Neutrophil (primary cell): ENCODE data around the gene KANSL1.

Experiments
- H3K27ac ChIP-seq: fragments of 200-600 bp; sonication (generic); 2 replicates; pipeline ENCODE4 v1.5.1; 2016; ENCODE audit warnings: mild to moderate bottlenecking, moderate library complexity
- H3K27me3 ChIP-seq: fragments of 200-600 bp; sonication (generic); 2 replicates; pipeline ENCODE4 v1.6.0; 2016; ENCODE audit warnings: mild to moderate bottlenecking
- H3K36me3 ChIP-seq: fragments of 200-600 bp; sonication (generic); 2 replicates; pipeline ENCODE4 v1.5.1; 2017
- H3K4me1 ChIP-seq, 2 experiments: fragments of 200-600 bp in 1 of 2; sonication (generic) in 1 of 2; 1 replicate in 1 of 2; 2 replicates in 1 of 2; pipeline versions ENCODE4 v1.5.1 to v1.6.1; 2013 to 2016; ENCODE audit warnings: low read depth in 1 of 2, low read length in 1 of 2, mild to moderate bottlenecking in 1 of 2, moderate library complexity in 1 of 2; ENCODE audit not compliant: control insufficient read depth in 1 of 2, insufficient read depth in 1 of 2
- H3K4me3 ChIP-seq, 2 experiments: fragments of 200-600 bp in 1 of 2; sonication (generic) in 1 of 2; 1 replicate in 1 of 2; 2 replicates in 1 of 2; pipeline ENCODE4 v1.5.1; 2013 to 2016; ENCODE audit warnings: low read depth in 1 of 2, low read length in 1 of 2, mild to moderate bottlenecking in 1 of 2, moderate library complexity in 1 of 2
- H3K9me3 ChIP-seq: fragments of 200-600 bp; sonication (generic); 2 replicates; pipeline ENCODE4 v1.5.1; 2016
- CTCF ChIP-seq: fragments of 200-600 bp; sonication (generic); IDR thresholded peaks from 2 replicates; pipeline ENCODE4 v1.5.1; 2016; ENCODE audit warnings: antibody characterized with exemption

The KANSL1 gene

GRCh38 chr17:45999900-46000290 lies 193.3 kb downstream of the KANSL1 start:
- Histone ChIP-seq H3K4me1 (no peaks in the 10 kb centered on the region), H3K36me3 (no peaks in the 10 kb centered on the region), H3K4me3 (no peak overlapping the region), H3K27me3 (no peaks in the 10 kb centered on the region), H3K27ac (no peak overlapping the region), H3K9me3 (no peaks in the 10 kb centered on the region)
- no peak for TF ChIP-seq CTCF

- Histone ChIP-seq H3K27me3 (no peaks in the 10 kb centered on the region), H3K4me1 (no peaks in the 10 kb centered on the region), H3K27ac (no peak within 1 kb of the TSS), H3K4me3 (no peak within 1 kb of the TSS), H3K9me3 (no peaks in the 10 kb centered on the region), H3K36me3 (no peaks in the 10 kb centered on the region)
- no peak for TF ChIP-seq CTCF
These were observed 194.0 kb downstream of the KANSL1 start, which contains the start of gene STH for GRCh38 chr17:45998987-45999899. TSS of gene STH (plus strand) at chr17:45999250. CDS start at chr17:45999280, 30 bp downstream.

GRCh38 chr17:45997624-45998023 lies 195.6 kb downstream of the KANSL1 start:
- Histone ChIP-seq H3K27me3 (no peaks in the 10 kb centered on the region), H3K27ac (no peak overlapping the region), H3K4me1 (no peaks in the 10 kb centered on the region), H3K9me3 (no peaks in the 10 kb centered on the region), H3K36me3 (no peaks in the 10 kb centered on the region), H3K4me3 (no peak overlapping the region)
- no peak for TF ChIP-seq CTCF

- Histone ChIP-seq H3K9me3 (no peaks in the 10 kb centered on the region), H3K4me1 (no peaks in the 10 kb centered on the region), H3K4me3 (no peak overlapping the region), H3K27me3 (no peaks in the 10 kb centered on the region), H3K27ac (no peak overlapping the region), H3K36me3 (no peaks in the 10 kb centered on the region)
- no peak for TF ChIP-seq CTCF
These were observed 196.1 kb downstream of the KANSL1 start for GRCh38 chr17:45997166-45997565.

GRCh38 chr17:45996282-45996937 lies 196.8 kb downstream of the KANSL1 start:
- TF ChIP-seq CTCF: no peak
- no peaks in the 10 kb centered on the region for H3K36me3 ChIP-seq
- no peak overlapping the region for H3K4me3 ChIP-seq
- no peak overlapping the region for H3K27ac ChIP-seq
- H3K4me1 ChIP-seq: no peaks in the 10 kb centered on the region
- no peaks in the 10 kb centered on the region for H3K9me3 ChIP-seq
- H3K27me3 ChIP-seq: no peaks in the 10 kb centered on the region
